GM23338 (cell line): ENCODE measurements around the gene IQSEC3. TPM values are rescaled to one million over a fixed set of nuclear protein-coding genes. Genes with fewer than 3 reads are reported as not detected.

ENCODE experiments used
- ATAC-seq: fragments of 200-7000 bp; cut with Tn5 transposase; 3 replicates; pipeline ENCODE4 v1.9.1; 2020
- DNase-seq: peaks from one replicate; pipeline ENCODE4 v3.0.0-alpha.2; 2015; ENCODE audit warnings: low spot score
- H2AFZ ChIP-seq: fragments of 200-600 bp; sonication (generic); 2 replicates; pipeline ENCODE4 v1.8.0; 2016; ENCODE audit warnings: antibody characterized with exemption, mild to moderate bottlenecking, moderate library complexity
- H3F3A ChIP-seq: fragments of 200-600 bp; sonication (generic); replicated peaks from 2 replicates; pipeline ENCODE4 v1.8.0; 2017; ENCODE audit warnings: antibody characterized with exemption, mixed run types, low read depth
- H3K27ac ChIP-seq: fragments of 200-600 bp; sonication (generic); 2 replicates; pipeline ENCODE4 v1.6.1; 2016; ENCODE audit warnings: low read depth
- H3K27me3 ChIP-seq: fragments of 200-600 bp; sonication (generic); 2 replicates; pipeline ENCODE4 v1.8.0; 2016; ENCODE audit warnings: mild to moderate bottlenecking, mixed run types, moderate library complexity; ENCODE audit not compliant: insufficient read depth
- H3K36me3 ChIP-seq: fragments of 200-600 bp; sonication (generic); 2 replicates; pipeline ENCODE4 v1.8.0; 2016; ENCODE audit warnings: mild to moderate bottlenecking; ENCODE audit not compliant: insufficient read depth
- H3K4me1 ChIP-seq: fragments of 200-600 bp; sonication (generic); 2 replicates; pipeline ENCODE4 v1.8.0; 2016; ENCODE audit warnings: mild to moderate bottlenecking, moderate library complexity; ENCODE audit not compliant: insufficient read depth
- H3K4me2 ChIP-seq: fragments of 200-600 bp; sonication (generic); 2 replicates; pipeline ENCODE4 v1.7.1; 2017; ENCODE audit warnings: mixed run types
- H3K4me3 ChIP-seq: fragments of 200-600 bp; sonication (generic); 2 replicates; pipeline ENCODE4 v1.6.1; 2016; ENCODE audit warnings: mixed run types
- H3K79me2 ChIP-seq: fragments of 200-600 bp; sonication (generic); replicated peaks from 2 replicates; pipeline ENCODE4 v1.8.0; 2017; ENCODE audit warnings: mild to moderate bottlenecking; ENCODE audit not compliant: insufficient read depth
- H3K9me2 ChIP-seq: fragments of 200-600 bp; sonication (generic); 2 replicates; pipeline ENCODE4 v1.8.0; 2017; ENCODE audit not compliant: insufficient read depth
- H4K20me1 ChIP-seq: fragments of 200-600 bp; sonication (generic); replicated peaks from 2 replicates; pipeline ENCODE4 v1.8.0; 2017; ENCODE audit warnings: mild to moderate bottlenecking; ENCODE audit not compliant: insufficient read depth
- H3K27ac Mint-ChIP-seq: 2 replicates; pipeline ENCODE4 v1.8.0; 2020; ENCODE audit warnings: inconsistent platforms, mild to moderate bottlenecking, moderate library complexity, mixed read lengths
- H3K27me3 Mint-ChIP-seq: 3 replicates; pipeline ENCODE4 v1.8.0; 2022; ENCODE audit warnings: low read depth, mild to moderate bottlenecking, moderate library complexity, mixed read lengths, inconsistent platforms; ENCODE audit not compliant: insufficient read depth, poor library complexity
- H3K36me3 Mint-ChIP-seq: 3 replicates; pipeline ENCODE4 v1.8.0; 2021; ENCODE audit warnings: low read depth, mild to moderate bottlenecking, inconsistent platforms, moderate library complexity, mixed read lengths
- H3K4me1 Mint-ChIP-seq: 3 replicates; pipeline ENCODE4 v1.8.0; 2020; ENCODE audit warnings: mild to moderate bottlenecking, inconsistent platforms, mixed read lengths
- H3K4me3 Mint-ChIP-seq: 3 replicates; pipeline ENCODE4 v1.8.0; 2021; ENCODE audit warnings: moderate library complexity, mild to moderate bottlenecking, inconsistent platforms, mixed read lengths
- H3K9me3 Mint-ChIP-seq: 3 replicates; pipeline ENCODE4 v1.8.0; 2020; ENCODE audit warnings: moderate library complexity, mild to moderate bottlenecking, inconsistent platforms, mixed read lengths
- CREB1 ChIP-seq: fragments of 250-450 bp; sonication (Bioruptor Pico); IDR thresholded peaks from 2 replicates; pipeline ENCODE4 v1.5.0; 2020; ENCODE audit warnings: low read depth, mild to moderate bottlenecking, moderate library complexity
- CTCF ChIP-seq, 2 experiments: fragments of 200-600 bp in 1 of 2; sonication (generic) in 1 of 2; conservative IDR thresholded peaks; 2 replicates each; pipeline versions ENCODE4 v1.5.1 to v1.6.1; 2016 to 2017; ENCODE audit warnings: antibody characterized with exemption in 2 of 2, low read depth in 2 of 2, mild to moderate bottlenecking in 2 of 2, moderate library complexity in 1 of 2
- EZH2phosphoT487 ChIP-seq: fragments of 200-600 bp; sonication (generic); IDR thresholded peaks from one replicate; pipeline ENCODE4 v1.8.1; 2018; ENCODE audit warnings: antibody characterized with exemption; ENCODE audit not compliant: unreplicated experiment
- JUNB ChIP-seq: IDR thresholded peaks from one replicate; pipeline ENCODE4 v1.6.1; 2016; ENCODE audit warnings: antibody characterized with exemption; ENCODE audit not compliant: unreplicated experiment
- NANOG ChIP-seq: IDR thresholded peaks from 2 replicates; pipeline ENCODE4 v1.6.1; 2016; ENCODE audit warnings: antibody characterized with exemption, borderline replicate concordance
- STAT1 ChIP-seq: IDR thresholded peaks from one replicate; pipeline ENCODE4 v1.6.1; 2016; ENCODE audit warnings: antibody characterized with exemption; ENCODE audit not compliant: unreplicated experiment
- ZNF114 ChIP-seq: fragments of 250-450 bp; sonication (Bioruptor Pico); IDR thresholded peaks from 2 replicates; pipeline ENCODE4 v1.5.0; 2020; ENCODE audit warnings: mild to moderate bottlenecking, moderate library complexity
- ZNF331 ChIP-seq: fragments of 250-450 bp; sonication (Bioruptor Pico); IDR thresholded peaks from 2 replicates; pipeline ENCODE4 v1.5.0; 2020; ENCODE audit warnings: low read depth, mild to moderate bottlenecking, moderate library complexity
- ZNF462 ChIP-seq: fragments of 250-450 bp; sonication (Bioruptor Pico); IDR thresholded peaks from 2 replicates; pipeline ENCODE4 v1.5.0; 2020; ENCODE audit warnings: mild to moderate bottlenecking, moderate library complexity
- polyA plus RNA-seq: library from polyadenylated mRNA; unstranded; fragments of >200 nt; fragmentation: Nextera tagmentation; extraction: Ambion mirVana; gene quantifications from 2 replicates; pipeline ENCODE4 v1.2.1, GENCODE V29; 2016
- total RNA-seq: library from RNA; depleted of rRNA; stranded (reverse); fragments of >200 nt; shearing (Covaris generic); gene quantifications from 2 replicates; pipeline ENCODE4 v1.2.3, GENCODE V29; 2014
- TF ChIP-seq, protein P1 (sequence below): IDR thresholded peaks from 2 replicates; pipeline ENCODE4 v1.6.1; 2016; ENCODE audit warnings: antibody characterized with exemption
- TF ChIP-seq, protein P2 (sequence below): IDR thresholded peaks from one replicate; pipeline ENCODE4 v1.6.1; 2018; ENCODE audit warnings: antibody characterized with exemption; ENCODE audit not compliant: unreplicated experiment

Gene IQSEC3
- total and polyA plus RNA-seq, 2 experiments from 2014 or later = 2.1 to 3.6 TPM

DNA sequence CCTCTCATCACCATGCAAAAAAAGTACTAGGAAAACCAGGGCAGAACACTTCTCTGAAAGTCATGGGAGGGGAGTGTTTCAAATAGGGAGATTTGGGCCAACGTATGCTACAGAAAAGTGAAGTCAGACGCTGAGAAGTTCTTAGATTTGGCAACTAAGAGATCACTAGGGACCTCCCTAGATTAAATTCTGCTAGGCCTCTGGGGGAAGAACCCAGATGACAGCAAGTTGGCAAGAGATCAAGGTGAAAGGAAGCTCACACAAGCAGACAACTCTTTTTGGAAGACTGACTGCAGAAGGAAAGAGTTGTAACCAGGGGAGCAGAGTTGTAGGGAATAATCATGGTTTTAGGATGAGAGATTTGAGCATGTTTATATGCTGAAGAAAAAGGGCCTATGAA is 20.7 kb downstream of the IQSEC3 start (continued):
- TF ChIP-seq, protein P1, sequence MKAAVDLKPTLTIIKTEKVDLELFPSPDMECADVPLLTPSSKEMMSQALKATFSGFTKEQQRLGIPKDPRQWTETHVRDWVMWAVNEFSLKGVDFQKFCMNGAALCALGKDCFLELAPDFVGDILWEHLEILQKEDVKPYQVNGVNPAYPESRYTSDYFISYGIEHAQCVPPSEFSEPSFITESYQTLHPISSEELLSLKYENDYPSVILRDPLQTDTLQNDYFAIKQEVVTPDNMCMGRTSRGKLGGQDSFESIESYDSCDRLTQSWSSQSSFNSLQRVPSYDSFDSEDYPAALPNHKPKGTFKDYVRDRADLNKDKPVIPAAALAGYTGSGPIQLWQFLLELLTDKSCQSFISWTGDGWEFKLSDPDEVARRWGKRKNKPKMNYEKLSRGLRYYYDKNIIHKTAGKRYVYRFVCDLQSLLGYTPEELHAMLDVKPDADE = no peak
- no peak for TF ChIP-seq JUNB
- no peak for TF ChIP-seq ZNF331 (CRISPR knock-in tag)
- no peak for TF ChIP-seq EZH2phosphoT487
- no peak for TF ChIP-seq CTCF (conservative IDR thresholded peaks at IDR 0.05; ENCODE audit: low read depth in 2 of 2)
- TF ChIP-seq CREB1 (CRISPR knock-in tag) = no peak
- TF ChIP-seq ZNF114 (CRISPR knock-in tag) = no peak

DNA sequence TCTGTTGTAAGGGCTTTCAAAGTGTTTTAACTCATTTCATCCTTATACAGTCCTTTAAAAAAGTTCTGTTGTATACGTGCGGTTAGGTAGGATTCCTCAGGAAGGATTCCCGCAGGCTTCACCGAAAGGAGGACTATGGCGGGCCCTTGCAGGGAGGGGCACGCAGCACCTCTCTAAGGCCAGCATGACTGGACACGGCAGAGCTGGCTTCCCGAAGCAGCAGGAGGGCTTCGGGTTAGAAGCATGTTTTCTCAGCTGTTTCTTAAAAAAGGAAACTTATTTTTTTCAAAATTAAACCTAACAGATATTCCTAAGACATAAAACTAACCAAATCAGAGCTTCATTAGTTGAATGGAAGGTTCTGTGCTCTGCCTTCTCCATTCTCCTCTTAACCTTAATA is 21.3 kb downstream of the IQSEC3 start:
- Histone ChIP-seq H3K4me1 (no peaks in the 10 kb centered on the region), H3K9me2 (peaks cover 4% of the 10 kb centered on the region; the same call in 1 of the 2 replicates), H3K4me3 (no peak overlapping the region), H3K4me2 (no peak overlapping the region), H4K20me1 (no peaks in the 10 kb centered on the region), H3K79me2 (no peaks in the 10 kb centered on the region), H3K36me3 (no peaks in the 10 kb centered on the region), H3K27ac (no peak overlapping the region), H2AFZ (no peak overlapping the region), H3K27me3 (no peaks in the 10 kb centered on the region), H3F3A (no peaks in the 10 kb centered on the region)
- Mint-ChIP-seq H3K36me3 (no peaks in the 10 kb centered on the region), H3K27me3 (no peaks in the 10 kb centered on the region), H3K4me3 (no peak overlapping the region), H3K4me1 (peaks cover 7% of the 10 kb centered on the region; the same call in 2 of the 3 replicates), H3K9me3 (peaks cover 25% of the 10 kb centered on the region), H3K27ac (no peak overlapping the region)
- no peak for DNase-seq
- ATAC-seq = no peak
- TF ChIP-seq EZH2phosphoT487 = no peak
- no peak for TF ChIP-seq NANOG
- TF ChIP-seq JUNB = no peak
- TF ChIP-seq ZNF462 = no peak
- TF ChIP-seq, protein P2, sequence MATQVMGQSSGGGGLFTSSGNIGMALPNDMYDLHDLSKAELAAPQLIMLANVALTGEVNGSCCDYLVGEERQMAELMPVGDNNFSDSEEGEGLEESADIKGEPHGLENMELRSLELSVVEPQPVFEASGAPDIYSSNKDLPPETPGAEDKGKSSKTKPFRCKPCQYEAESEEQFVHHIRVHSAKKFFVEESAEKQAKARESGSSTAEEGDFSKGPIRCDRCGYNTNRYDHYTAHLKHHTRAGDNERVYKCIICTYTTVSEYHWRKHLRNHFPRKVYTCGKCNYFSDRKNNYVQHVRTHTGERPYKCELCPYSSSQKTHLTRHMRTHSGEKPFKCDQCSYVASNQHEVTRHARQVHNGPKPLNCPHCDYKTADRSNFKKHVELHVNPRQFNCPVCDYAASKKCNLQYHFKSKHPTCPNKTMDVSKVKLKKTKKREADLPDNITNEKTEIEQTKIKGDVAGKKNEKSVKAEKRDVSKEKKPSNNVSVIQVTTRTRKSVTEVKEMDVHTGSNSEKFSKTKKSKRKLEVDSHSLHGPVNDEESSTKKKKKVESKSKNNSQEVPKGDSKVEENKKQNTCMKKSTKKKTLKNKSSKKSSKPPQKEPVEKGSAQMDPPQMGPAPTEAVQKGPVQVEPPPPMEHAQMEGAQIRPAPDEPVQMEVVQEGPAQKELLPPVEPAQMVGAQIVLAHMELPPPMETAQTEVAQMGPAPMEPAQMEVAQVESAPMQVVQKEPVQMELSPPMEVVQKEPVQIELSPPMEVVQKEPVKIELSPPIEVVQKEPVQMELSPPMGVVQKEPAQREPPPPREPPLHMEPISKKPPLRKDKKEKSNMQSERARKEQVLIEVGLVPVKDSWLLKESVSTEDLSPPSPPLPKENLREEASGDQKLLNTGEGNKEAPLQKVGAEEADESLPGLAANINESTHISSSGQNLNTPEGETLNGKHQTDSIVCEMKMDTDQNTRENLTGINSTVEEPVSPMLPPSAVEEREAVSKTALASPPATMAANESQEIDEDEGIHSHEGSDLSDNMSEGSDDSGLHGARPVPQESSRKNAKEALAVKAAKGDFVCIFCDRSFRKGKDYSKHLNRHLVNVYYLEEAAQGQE = no peak
- no peak for TF ChIP-seq STAT1
- no peak for TF ChIP-seq ZNF331 (CRISPR knock-in tag)
